T-cell (primary cell): ENCODE measurements around the gene UQCC5. TPM values are rescaled to one million over a fixed set of nuclear protein-coding genes. Genes with fewer than 3 reads are reported as not detected.

ENCODE experiments used
- ATAC-seq, 4 experiments: fragments of 200-7000 bp in 3 of 4; fragments of 150-1000 bp in 1 of 4; cut with Tn5 transposase; replicated peaks in 1 of 4; 1 replicate in 3 of 4; 2 replicates in 1 of 4; pipeline ENCODE4 v1.10.0; 2021; ENCODE audit warnings: moderate library complexity in 3 of 4, mild to moderate bottlenecking in 2 of 4, moderate number of reproducible peaks in 1 of 4
- CTCF ChIA-PET, 2 donors: fragments of 300-600 bp; sonication (Branson Sonifier 250); formaldehyde crosslinking; loops; one replicate each; lab custom pipeline; 2022; ENCODE audit warnings: antibody characterized with exemption in 2 of 2; lab: Charles Lee
- POLR2A ChIA-PET, 2 donors: fragments of 300-600 bp; sonication (Branson Sonifier 250); formaldehyde crosslinking; loops; one replicate each; lab custom pipeline; 2022; ENCODE audit warnings: antibody characterized with exemption in 2 of 2; lab: Charles Lee
- DNase-seq, 35 experiments: peaks; one replicate each; pipeline versions ENCODE4 v3.0.0 to v3.0.0-alpha.2; 2013 to 2023
- H3K27ac ChIP-seq: one replicate; pipeline ENCODE4 v1.5.1; 2013; ENCODE audit warnings: low read length
- H3K27me3 ChIP-seq, 2 experiments: replicated peaks in 1 of 2; 1 replicate in 1 of 2; 2 replicates in 1 of 2; pipeline versions ENCODE4 v1.6.1 to v1.7.0; 2013; ENCODE audit warnings: low read length in 1 of 2, mixed read lengths in 1 of 2; ENCODE audit not compliant: control insufficient read depth in 2 of 2, insufficient read depth in 2 of 2; ENCODE audit errors: extremely low read depth in 1 of 2
- H3K36me3 ChIP-seq, 2 donors: 1 replicate in 1 of 2; 2 replicates in 1 of 2; pipeline versions ENCODE4 v1.6.1 to v1.7.0; 2013; ENCODE audit warnings: low read length in 1 of 2; ENCODE audit not compliant: control insufficient read depth in 2 of 2, insufficient read depth in 1 of 2; ENCODE audit errors: extremely low read depth in 1 of 2
- H3K4me1 ChIP-seq, 2 experiments: 1 replicate in 1 of 2; 2 replicates in 1 of 2; pipeline versions ENCODE4 v1.6.1 to v1.7.0; 2013; ENCODE audit warnings: low read length in 2 of 2, mixed read lengths in 1 of 2; ENCODE audit not compliant: insufficient read depth in 2 of 2, control insufficient read depth in 1 of 2; ENCODE audit errors: extremely low read depth in 1 of 2
- H3K4me3 ChIP-seq, 2 donors: 1 replicate in 1 of 2; 2 replicates in 1 of 2; pipeline versions ENCODE4 v1.5.1 to v1.7.0; 2013; ENCODE audit warnings: mild to moderate bottlenecking in 2 of 2, low read length in 1 of 2, moderate library complexity in 1 of 2; ENCODE audit not compliant: control insufficient read depth in 1 of 2; ENCODE audit errors: extremely low read depth in 1 of 2
- H3K9me3 ChIP-seq: 2 replicates; pipeline ENCODE4 v1.7.0; 2013
- H3K27ac Mint-ChIP-seq, 2 donors: one replicate each; pipeline ENCODE4 v1.8.0; 2020 to 2021; ENCODE audit warnings: mild to moderate bottlenecking in 2 of 2, mixed read lengths in 2 of 2
- H3K27me3 Mint-ChIP-seq, 2 donors: one replicate each; pipeline ENCODE4 v1.8.0; 2021 to 2022; ENCODE audit warnings: mixed read lengths in 2 of 2
- H3K36me3 Mint-ChIP-seq: one replicate; pipeline ENCODE4 v1.8.0; 2021; ENCODE audit warnings: mixed read lengths
- H3K4me1 Mint-ChIP-seq, 3 donors: one replicate each; pipeline ENCODE4 v1.8.0; 2020 to 2022; ENCODE audit warnings: mixed read lengths in 3 of 3, mild to moderate bottlenecking in 1 of 3
- H3K4me3 Mint-ChIP-seq, 3 donors: one replicate each; pipeline ENCODE4 v1.8.0; 2020 to 2022; ENCODE audit warnings: mild to moderate bottlenecking in 3 of 3, mixed read lengths in 3 of 3, moderate library complexity in 3 of 3
- H3K9me3 Mint-ChIP-seq, 3 donors: one replicate each; pipeline ENCODE4 v1.8.0; 2020 to 2022; ENCODE audit warnings: mixed read lengths in 3 of 3
- WGBS: methylation state at CpG from one replicate; pipeline ENCODE4 v1.1.5; 2013; ENCODE audit warnings: missing lambda C conversion rate; ENCODE audit not compliant: insufficient coverage; 5-methylcytosine and 5-hydroxymethylcytosine counted together
- total RNA-seq, 35 experiments: library from RNA in 6 of 35; stranded (reverse) in 6 of 35; fragments of 120-200 nt in 1 of 35; gene quantifications; one replicate each; pipeline versions ENCODE4 v1.2.1 to v1.2.4 and lab custom pipeline; 2013 to 2026

The UQCC5 gene
- total RNA-seq, 5 donors from 2014 or later (not counting 1 experiment from before 2014, with no cell fraction given): 2.5 to 14.8 (median 9.8) TPM

DNA sequence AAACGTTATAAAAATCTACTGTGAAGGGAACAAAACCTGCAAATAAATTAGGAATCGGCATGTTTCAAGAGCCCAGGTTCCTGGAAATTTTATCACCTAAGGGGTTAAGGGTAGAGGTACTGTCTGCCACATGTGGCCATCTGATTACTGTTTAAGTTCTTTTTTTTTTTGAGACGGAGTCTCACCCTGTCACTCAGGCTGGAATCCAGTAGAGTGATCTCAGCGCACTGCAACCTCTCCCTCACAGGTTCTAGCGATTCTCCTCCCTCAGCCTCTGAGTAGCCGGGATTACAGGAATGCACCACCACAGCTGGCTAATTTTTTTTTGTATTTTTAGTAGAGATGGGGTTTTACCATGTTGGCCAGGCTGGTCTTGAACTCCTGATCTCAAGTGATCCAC, 35.8 kb downstream of the UQCC5 start:
- H3K36me3 ChIP-seq: peaks cover 8 to 39% of the 10 kb centered on the region in 2 donors
- no peak overlapping the region for H3K27ac Mint-ChIP-seq
- H3K4me1 ChIP-seq: no peaks in the 10 kb centered on the region
- H3K9me3 ChIP-seq: no peaks in the 10 kb centered on the region
- H3K9me3 Mint-ChIP-seq: no peaks in the 10 kb centered on the region
- DNase-seq: no peak
- H3K27ac ChIP-seq: no peak overlapping the region
- CTCF ChIA-PET: no interaction called here
- no peaks in the 10 kb centered on the region for H3K4me1 Mint-ChIP-seq
- no peak overlapping the region for H3K4me3 ChIP-seq
- POLR2A ChIA-PET: interaction anchor here in 1 of 2 donors (0.6 kb wide), 1 partner anchor 396 kb away, joined by 3 read pairs; no protein-coding TSS in a partner anchor
- peaks cover 42% of the 10 kb centered on the region for H3K36me3 Mint-ChIP-seq
- no peaks in the 10 kb centered on the region for H3K27me3 ChIP-seq
- H3K27me3 Mint-ChIP-seq: no peaks in the 10 kb centered on the region
- H3K4me3 Mint-ChIP-seq: no peak overlapping the region
- no peak for ATAC-seq
- WGBS: 92% methylated on average over 2 of the region's 6 CpGs

DNA sequence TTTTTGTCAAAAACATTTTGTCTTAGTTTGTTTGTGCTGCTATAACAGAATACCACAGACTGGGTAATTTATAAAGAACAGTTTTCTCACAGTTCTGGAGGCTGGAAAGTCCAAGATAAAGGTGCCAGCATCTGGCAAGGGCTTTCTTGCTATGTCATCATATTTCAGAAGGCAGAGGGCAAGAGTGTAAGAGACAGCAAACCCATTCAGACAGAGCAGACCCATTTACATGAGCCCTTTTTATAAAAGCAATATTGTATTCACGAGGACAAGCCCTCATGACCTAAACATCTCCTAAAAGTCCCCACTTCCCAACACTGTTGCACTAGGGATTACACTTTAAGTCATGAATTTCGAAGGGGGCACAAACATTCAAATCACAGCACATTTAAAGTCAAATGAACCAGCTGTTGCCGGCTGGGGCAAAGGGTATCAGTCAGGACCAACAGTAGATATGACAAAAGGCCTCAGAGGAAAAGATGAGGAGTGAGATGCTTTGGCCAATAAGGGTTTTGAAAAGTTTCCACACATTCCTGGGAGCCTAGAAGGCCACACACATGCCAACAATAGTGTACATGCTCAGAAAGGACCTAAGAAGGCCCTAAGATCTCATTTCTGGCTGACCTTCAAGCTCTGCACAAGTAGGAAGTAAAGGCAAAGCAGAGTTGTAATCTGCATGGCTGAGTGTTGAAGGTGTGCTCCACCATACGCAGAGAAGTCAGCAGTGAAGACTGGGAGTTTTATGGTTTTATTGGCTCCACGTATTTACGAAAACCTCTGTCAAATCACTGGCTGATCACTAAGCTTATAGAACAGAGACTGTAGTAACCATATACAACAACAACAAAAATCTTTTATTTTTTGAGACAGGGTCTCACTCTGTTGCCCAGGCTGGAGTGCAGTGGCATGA, 37.9 kb downstream of the UQCC5 start:
- DNase-seq (no peak), ATAC-seq (no peak)
- Mint-ChIP-seq H3K27me3 (no peaks in the 10 kb centered on the region), H3K4me1 (peaks cover 0 to 8% (median 0%) of the 10 kb centered on the region in 3 donors), H3K4me3 (no peak overlapping the region), H3K27ac (peak overlapping the region in 1 of 2 donors; percentile 22), H3K9me3 (no peaks in the 10 kb centered on the region), H3K36me3 (peaks cover 55% of the 10 kb centered on the region)
- peaks cover 9 to 57% of the 10 kb centered on the region in 2 donors for H3K36me3 ChIP-seq
- H3K27me3 ChIP-seq: no peaks in the 10 kb centered on the region
- ChIA-PET CTCF (interaction anchor here in 1 of 2 donors (0.6 kb wide), 1 partner anchor 258 kb away, joined by 3 read pairs; no protein-coding TSS in a partner anchor), POLR2A (no interaction called here)
- no peak overlapping the region for H3K27ac ChIP-seq
- no peak overlapping the region for H3K4me3 ChIP-seq
- no peaks in the 10 kb centered on the region for H3K9me3 ChIP-seq
- no peaks in the 10 kb centered on the region for H3K4me1 ChIP-seq
- 100% methylated on average over 2 of the region's 6 CpGs for WGBS

Other genes with a start within 250 kb of the UQCC5 start
- 10 to 100 TPM; 36.7 to 42.5 (median 37.5) TPM for gene GLYCTK, start 248.8 kb upstream of the UQCC5 start, total RNA-seq
- gene DNAH1, start 220.3 kb upstream of the UQCC5 start, total RNA-seq: 10 to 100 TPM; 41.5 to 72.0 (median 44.2) TPM
- gene BAP1, start 126.6 kb upstream of the UQCC5 start, total RNA-seq: 100 to 1,000 TPM in 3 of 5 donors, 10 to 100 TPM in 2; 94.3 to 108 (median 103) TPM
- 10 to 100 TPM; 12.2 to 17.0 (median 15.7) TPM for gene PHF7, start 125.9 kb upstream of the UQCC5 start, total RNA-seq
- 1 to 10 TPM in 4 of 5 donors, under 1 TPM in 1; 0.75 to 1.9 (median 1.4) TPM for gene SEMA3G, start 91.5 kb upstream of the UQCC5 start, total RNA-seq
- 1 to 10 TPM; 2.8 to 8.8 (median 4.5) TPM for gene TNNC1, start 82.6 kb upstream of the UQCC5 start, total RNA-seq
- 100 to 1,000 TPM; 152 to 171 (median 157) TPM for gene NISCH, start 81.0 kb upstream of the UQCC5 start, total RNA-seq
- gene STAB1, start 41.3 kb upstream of the UQCC5 start, total RNA-seq: 1 to 10 TPM in 4 of 5 donors, under 1 TPM in 1; 0.38 to 2.2 (median 1.7) TPM
- gene NT5DC2, start 2.7 kb upstream of the UQCC5 start, total RNA-seq: 10 to 100 TPM in 2 of 5 donors, 1 to 10 TPM in 3; 1.9 to 10.9 (median 7.4) TPM
- 10 to 100 TPM; 57.4 to 73.3 (median 63.3) TPM for gene PBRM1, start 149.3 kb downstream of the UQCC5 start, total RNA-seq
- 100 to 1,000 TPM in 2 of 5 donors, 10 to 100 TPM in 3; 77.1 to 110 (median 86.6) TPM for gene GNL3, start 149.4 kb downstream of the UQCC5 start, total RNA-seq
- 10 to 100 TPM; 21.0 to 47.0 (median 39.1) TPM for gene GLT8D1, start 169.2 kb downstream of the UQCC5 start, total RNA-seq
- 10 to 100 TPM; 61.8 to 85.8 (median 81.3) TPM for gene SPCS1, start 169.5 kb downstream of the UQCC5 start, total RNA-seq
- gene NEK4, start 234.3 kb downstream of the UQCC5 start, total RNA-seq: 10 to 100 TPM; 14.1 to 23.9 (median 22.2) TPM
- gene ITIH1, start 241.0 kb downstream of the UQCC5 start, total RNA-seq: under 1 TPM in 2 of 5 donors, not detected in 3; 0.49 to 0.85 TPM